Duodenal mucosa (tissue), 2 donors: Measurements from ENCODE around the gene TEX28.
"Not testable (repeated sequence)": the region's sequence is repeated elsewhere in the genome, so short reads cannot be mapped to it uniquely, and the experiment has no call there.

Source experiments
- H3K27ac ChIP-seq: one replicate; pipeline ENCODE4 v1.7.0; 2013; ENCODE audit warnings: low read depth, low read length
- H3K27me3 ChIP-seq, 2 donors: one replicate each; pipeline ENCODE4 v1.7.0; 2013; ENCODE audit warnings: low read length in 2 of 2, control low read depth in 1 of 2; ENCODE audit not compliant: insufficient read depth in 2 of 2, control insufficient read depth in 1 of 2
- H3K36me3 ChIP-seq, 2 donors: one replicate each; pipeline ENCODE4 v1.7.0; 2013; ENCODE audit warnings: low read length in 2 of 2, control low read depth in 1 of 2; ENCODE audit not compliant: insufficient read depth in 2 of 2, control insufficient read depth in 1 of 2
- H3K4me1 ChIP-seq, 2 donors: one replicate each; pipeline ENCODE4 v1.7.0; 2013; ENCODE audit warnings: low read length in 2 of 2, control low read depth in 1 of 2; ENCODE audit not compliant: insufficient read depth in 2 of 2, control insufficient read depth in 1 of 2
- H3K4me3 ChIP-seq, 2 donors: one replicate each; pipeline ENCODE4 v1.7.0; 2013; ENCODE audit warnings: low read length in 2 of 2, low read depth in 1 of 2
- H3K9ac ChIP-seq, 2 donors: one replicate each; pipeline ENCODE4 v1.7.0; 2013; ENCODE audit warnings: low read length in 2 of 2, low read depth in 1 of 2
- H3K9me3 ChIP-seq, 2 donors: one replicate each; pipeline ENCODE4 v1.7.0; 2013; ENCODE audit warnings: low read length in 2 of 2, control low read depth in 1 of 2; ENCODE audit not compliant: control insufficient read depth in 1 of 2

The TEX28 gene

DNA sequence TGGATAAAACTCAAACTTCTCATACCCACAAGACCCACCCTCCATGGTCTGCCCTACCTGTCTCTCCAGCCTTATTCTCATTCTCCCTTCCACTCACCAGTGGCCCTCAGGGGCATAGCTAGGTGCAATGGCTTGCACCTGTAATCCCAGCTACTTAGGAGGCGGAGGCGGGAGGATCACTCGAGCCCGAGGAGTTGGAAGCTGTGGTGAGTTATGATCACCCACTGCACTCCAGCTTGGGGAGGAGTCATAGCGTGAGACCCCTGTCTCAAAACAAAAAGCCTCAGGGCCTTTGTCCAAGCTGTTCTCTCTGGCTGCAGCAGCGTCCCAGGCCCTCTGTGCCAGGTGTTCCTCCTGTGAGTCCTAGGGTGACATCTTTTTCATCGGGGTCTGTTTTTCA lies 17.2 kb upstream of the TEX28 start:
- Histone ChIP-seq H3K27ac (no peak overlapping the region), H3K36me3 (no peaks in the 10 kb centered on the region), H3K27me3 (no peaks in the 10 kb centered on the region), H3K9ac (no peak overlapping the region), H3K9me3 (no peaks in the 10 kb centered on the region), H3K4me3 (no peak overlapping the region), H3K4me1 (no peaks in the 10 kb centered on the region)

- Histone ChIP-seq H3K27me3 (no peaks in the 10 kb centered on the region), H3K27ac (no peak overlapping the region), H3K4me3 (no peak overlapping the region), H3K36me3 (no peaks in the 10 kb centered on the region), H3K9me3 (no peaks in the 10 kb centered on the region), H3K4me1 (no peaks in the 10 kb centered on the region), H3K9ac (no peak overlapping the region)
Measured at GRCh38 chrX:154310616-154311536, 16.0 kb upstream of the TEX28 start.

GRCh38 chrX:154309041-154309775 lies 14.3 kb upstream of the TEX28 start:
- no peak overlapping the region for H3K9ac ChIP-seq
- H3K27ac ChIP-seq = no peak overlapping the region
- H3K36me3 ChIP-seq = no peaks in the 10 kb centered on the region
- no peaks in the 10 kb centered on the region for H3K9me3 ChIP-seq
- no peak overlapping the region for H3K4me3 ChIP-seq
- H3K27me3 ChIP-seq = no peaks in the 10 kb centered on the region
- H3K4me1 ChIP-seq = no peaks in the 10 kb centered on the region

GRCh38 chrX:154308108-154308946 lies 13.4 kb upstream of the TEX28 start:
- Histone ChIP-seq H3K36me3 (no peaks in the 10 kb centered on the region), H3K27ac (no peak overlapping the region), H3K4me3 (no peak overlapping the region), H3K9me3 (no peaks in the 10 kb centered on the region), H3K27me3 (no peaks in the 10 kb centered on the region), H3K9ac (no peak overlapping the region), H3K4me1 (no peaks in the 10 kb centered on the region)

DNA sequence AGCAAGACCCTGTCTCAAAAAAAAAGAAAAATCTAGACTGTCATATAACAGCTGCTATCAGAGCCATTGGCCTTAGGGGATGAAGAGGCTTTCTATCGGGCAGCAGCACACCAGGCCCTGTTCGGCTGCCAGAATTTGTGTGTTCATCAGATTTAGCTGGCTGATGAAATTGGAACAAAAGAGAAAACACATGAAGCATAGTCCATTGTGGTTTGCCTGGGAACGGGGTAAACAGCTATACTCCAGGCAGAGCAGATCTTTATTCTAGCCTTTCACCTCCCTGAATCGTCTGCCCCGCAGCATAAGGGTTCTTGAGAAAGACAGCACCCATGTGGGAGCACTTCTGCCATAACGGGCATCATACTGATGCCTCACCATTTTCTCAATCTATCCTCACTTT lies 12.3 kb upstream of the TEX28 start:
- Histone ChIP-seq H3K27ac (no peak overlapping the region), H3K27me3 (no peaks in the 10 kb centered on the region), H3K4me3 (no peak overlapping the region), H3K9ac (no peak overlapping the region), H3K4me1 (no peaks in the 10 kb centered on the region), H3K9me3 (no peaks in the 10 kb centered on the region), H3K36me3 (no peaks in the 10 kb centered on the region)

DNA sequence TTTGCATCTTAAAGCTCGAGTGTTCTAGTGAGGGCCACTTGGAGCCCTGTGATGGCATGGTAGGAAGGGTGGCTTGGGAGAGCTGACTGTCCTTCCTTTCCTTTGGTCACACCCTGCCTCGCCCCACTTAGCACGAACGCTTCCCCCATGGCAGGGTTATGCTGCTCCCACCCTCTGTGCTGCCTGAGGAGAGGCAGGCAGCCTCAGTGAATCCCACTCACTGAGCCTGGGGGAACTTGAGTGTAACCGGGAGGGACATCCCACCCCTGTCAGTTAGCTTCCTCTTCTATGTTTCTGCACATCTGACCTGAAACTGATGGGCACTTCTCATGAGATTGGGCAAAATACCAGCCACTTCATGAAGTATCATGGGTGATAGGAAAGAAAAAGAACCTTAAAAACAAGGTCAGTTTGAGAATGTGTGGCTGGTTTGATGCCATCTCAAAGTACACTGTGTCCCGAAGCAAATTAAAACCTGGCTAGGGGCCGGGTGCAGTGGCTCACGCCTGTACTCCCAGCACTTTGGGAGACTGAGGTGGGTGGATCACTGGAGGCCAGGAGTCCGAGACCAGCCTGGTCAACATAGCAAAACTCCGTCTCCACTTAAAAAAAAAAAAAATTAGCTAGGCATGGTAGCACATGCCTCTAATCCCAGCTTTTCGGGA lies 10.7 kb upstream of the TEX28 start:
- no peak overlapping the region for H3K27ac ChIP-seq
- no peaks in the 10 kb centered on the region for H3K9me3 ChIP-seq
- no peaks in the 10 kb centered on the region for H3K27me3 ChIP-seq

GRCh38 chrX:154304846-154305245 lies 9.9 kb upstream of the TEX28 start:
- H3K9me3 ChIP-seq = no peaks in the 10 kb centered on the region
- H3K27me3 ChIP-seq = no peaks in the 10 kb centered on the region
- no peaks in the 10 kb centered on the region for H3K4me1 ChIP-seq
- H3K36me3 ChIP-seq = no peaks in the 10 kb centered on the region
- no peak overlapping the region for H3K9ac ChIP-seq
- no peak overlapping the region for H3K27ac ChIP-seq
- no peak overlapping the region for H3K4me3 ChIP-seq

More for the DNA sequence above, 10.7 kb upstream of the TEX28 start:
- H3K4me3 ChIP-seq = no peak overlapping the region
- no peak overlapping the region for H3K9ac ChIP-seq
- no peaks in the 10 kb centered on the region for H3K36me3 ChIP-seq
- H3K4me1 ChIP-seq = no peaks in the 10 kb centered on the region

GRCh38 chrX:154303476-154303875 lies 8.6 kb upstream of the TEX28 start:
- no peaks in the 10 kb centered on the region for H3K9me3 ChIP-seq
- no peak overlapping the region for H3K9ac ChIP-seq
- H3K36me3 ChIP-seq = no peaks in the 10 kb centered on the region
- no peak overlapping the region for H3K4me3 ChIP-seq
- H3K4me1 ChIP-seq = no peaks in the 10 kb centered on the region
- no peaks in the 10 kb centered on the region for H3K27me3 ChIP-seq
- no peak overlapping the region for H3K27ac ChIP-seq

DNA sequence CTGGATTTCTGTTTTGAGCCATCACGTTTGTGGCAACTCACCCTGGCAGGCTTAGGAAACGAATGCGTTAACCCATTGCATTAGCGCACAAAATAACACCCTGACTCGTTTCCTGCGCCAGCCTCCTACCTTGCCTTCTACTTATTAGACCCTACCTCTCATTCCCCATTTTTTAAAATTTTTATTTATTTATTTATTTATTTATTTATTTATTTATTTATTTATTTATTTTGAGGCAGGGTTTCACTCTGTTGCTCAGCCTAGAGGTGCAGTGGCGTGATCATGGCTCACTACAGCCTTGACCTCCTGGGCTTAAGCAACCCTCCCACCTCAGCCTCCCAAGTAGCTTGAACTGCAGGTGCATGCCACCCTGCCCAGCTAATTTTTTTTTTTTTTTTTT lies 8.1 kb upstream of the TEX28 start:
- not testable (repeated sequence) for H3K27me3 ChIP-seq, H3K36me3 ChIP-seq, H3K27ac ChIP-seq, H3K4me1 ChIP-seq, H3K9ac ChIP-seq, H3K4me3 ChIP-seq, H3K9me3 ChIP-seq
